H1 (cell line): ENCODE measurements around the gene TSPAN32. TPM values are rescaled to one million over a fixed set of nuclear protein-coding genes. Genes with fewer than 3 reads are reported as not detected.

Experiments used
- CTCF ChIA-PET: fragments of 300-600 bp; sonication (Branson Sonifier 250); formaldehyde crosslinking; loops from one replicate; lab custom pipeline; 2021; ENCODE audit not compliant: partially characterized antibody; lab: Charles Lee
- POLR2A ChIA-PET: fragments of 300-600 bp; sonication (Branson Sonifier 250); formaldehyde crosslinking; loops from one replicate; lab custom pipeline; 2021; ENCODE audit warnings: inconsistent platforms; ENCODE audit not compliant: partially characterized antibody; lab: Charles Lee
- DNase-seq, 2 experiments: peaks; one replicate each; pipeline versions ENCODE4 v3.0.0 to v3.0.0-alpha.2; 2010 to 2022; ENCODE audit warnings: low spot score in 2 of 2, low read depth in 1 of 2, mixed read lengths in 1 of 2
- FAIRE-seq: peaks from 2 replicates; lab custom pipeline; 2011; peaks lifted over from hg19 to GRCh38; lab: Jason Lieb, UNC
- H2AFZ ChIP-seq: 2 replicates; pipeline ENCODE4 v1.8.1; 2012; ENCODE audit warnings: low read length, inconsistent platforms
- H2AK5ac ChIP-seq: 2 replicates; pipeline ENCODE4 v1.6.1; 2013; ENCODE audit warnings: low read depth, low read length
- H2BK120ac ChIP-seq: replicated peaks from 2 replicates; pipeline ENCODE3; 2013; ENCODE audit warnings: low read depth, low read length, inconsistent platforms
- H2BK12ac ChIP-seq: 2 replicates; pipeline ENCODE4 v1.6.1; 2013; ENCODE audit warnings: low read depth, low read length
- H2BK15ac ChIP-seq: 2 replicates; pipeline ENCODE4 v1.6.1; 2013; ENCODE audit warnings: low read length
- H2BK20ac ChIP-seq: 2 replicates; pipeline ENCODE4 v1.6.1; 2013; ENCODE audit warnings: low read length
- H2BK5ac ChIP-seq: 2 replicates; pipeline ENCODE4 v1.6.1; 2013; ENCODE audit warnings: low read depth, low read length
- H3K14ac ChIP-seq: 2 replicates; pipeline ENCODE4 v1.6.1; 2013; ENCODE audit warnings: inconsistent platforms; ENCODE audit not compliant: insufficient read length
- H3K18ac ChIP-seq: 2 replicates; pipeline ENCODE4 v1.6.1; 2013; ENCODE audit warnings: low read length; ENCODE audit errors: extremely low read depth
- H3K23ac ChIP-seq: 2 replicates; pipeline ENCODE4 v1.6.1; 2013; ENCODE audit warnings: inconsistent platforms; ENCODE audit not compliant: insufficient read length
- H3K23me2 ChIP-seq: 2 replicates; pipeline ENCODE4 v1.6.1; 2013; ENCODE audit warnings: low read depth, low read length
- H3K27ac ChIP-seq: 2 replicates; pipeline ENCODE4 v1.6.1; 2011; ENCODE audit warnings: low read depth, low read length, inconsistent platforms
- H3K27me3 ChIP-seq, 4 experiments: replicated peaks in 1 of 4; 1 replicate in 1 of 4; 2 replicates in 3 of 4; pipeline versions ENCODE4 v1.6.1 to v1.8.1; 2011 to 2013; ENCODE audit warnings: low read length in 3 of 4, mild to moderate bottlenecking in 3 of 4, inconsistent platforms in 2 of 4, mixed read lengths in 2 of 4, moderate library complexity in 1 of 4; ENCODE audit not compliant: control insufficient read depth in 3 of 4, insufficient read depth in 3 of 4; ENCODE audit errors: extremely low read depth in 1 of 4
- H3K36me3 ChIP-seq, 4 experiments: 2 replicates each; pipeline versions ENCODE4 v1.6.1 to v1.8.1; 2011 to 2013; ENCODE audit warnings: mild to moderate bottlenecking in 4 of 4, low read length in 3 of 4, moderate library complexity in 2 of 4, control low read depth in 1 of 4, inconsistent platforms in 1 of 4; ENCODE audit not compliant: insufficient read depth in 4 of 4, control insufficient read depth in 2 of 4
- H3K4ac ChIP-seq: replicated peaks from 2 replicates; pipeline ENCODE3; 2013; ENCODE audit warnings: low read length, low read depth, mixed read lengths, inconsistent platforms; ENCODE audit not compliant: insufficient read length
- H3K4me1 ChIP-seq, 4 experiments: replicated peaks in 1 of 4; 1 replicate in 1 of 4; 2 replicates in 3 of 4; pipeline versions ENCODE4 v1.6.1 to v1.8.1; 2011 to 2013; ENCODE audit warnings: low read length in 3 of 4, inconsistent platforms in 2 of 4, mixed read lengths in 1 of 4; ENCODE audit not compliant: insufficient read depth in 4 of 4, control insufficient read depth in 3 of 4
- H3K4me2 ChIP-seq, 2 experiments: 2 replicates each; pipeline versions ENCODE4 v1.6.1 to v1.8.1; 2011 to 2013; ENCODE audit warnings: low read depth in 2 of 2, low read length in 2 of 2, control low read depth in 1 of 2, inconsistent platforms in 1 of 2, mild to moderate bottlenecking in 1 of 2; ENCODE audit not compliant: insufficient read depth in 1 of 2
- H3K4me3 ChIP-seq, 4 experiments: fragments of 200-600, 300-600 bp in 1 of 4; sonication (generic), shearing (Covaris generic), sonication (Bioruptor Twin) in 1 of 4; 2 replicates each; pipeline versions ENCODE4 v1.5.1 to v1.8.1; 2011 to 2016; ENCODE audit warnings: low read length in 4 of 4, low read depth in 3 of 4, control low read depth in 2 of 4, inconsistent platforms in 2 of 4, mild to moderate bottlenecking in 2 of 4, mixed read lengths in 1 of 4, moderate library complexity in 1 of 4; ENCODE audit not compliant: insufficient read depth in 2 of 4; ENCODE audit errors: extremely low read depth in 1 of 4
- H3K56ac ChIP-seq: replicated peaks from 2 replicates; pipeline ENCODE3; 2013; ENCODE audit warnings: low read depth, mild to moderate bottlenecking, mixed read lengths, low read length, inconsistent platforms; ENCODE audit not compliant: insufficient read length
- H3K79me1 ChIP-seq: 2 replicates; pipeline ENCODE4 v1.6.1; 2013; ENCODE audit warnings: low read depth, low read length, control low read depth
- H3K79me2 ChIP-seq, 2 experiments: 2 replicates each; pipeline versions ENCODE4 v1.6.1 to v1.8.1; 2012 to 2013; ENCODE audit warnings: low read length in 2 of 2, mild to moderate bottlenecking in 2 of 2, inconsistent platforms in 1 of 2; ENCODE audit not compliant: insufficient read depth in 2 of 2, control insufficient read depth in 1 of 2
- H3K9ac ChIP-seq, 4 experiments: replicated peaks in 1 of 4; 1 replicate in 1 of 4; 2 replicates in 3 of 4; pipeline versions ENCODE4 v1.6.1 to v1.8.1; 2011 to 2013; ENCODE audit warnings: low read depth in 3 of 4, low read length in 3 of 4, control low read depth in 2 of 4, mild to moderate bottlenecking in 2 of 4, moderate library complexity in 2 of 4, inconsistent platforms in 1 of 4; ENCODE audit errors: extremely low read depth in 1 of 4
- H3K9me3 ChIP-seq, 2 experiments: 2 replicates each; pipeline versions ENCODE4 v1.6.1 to v1.8.1; 2012 to 2013; ENCODE audit warnings: mild to moderate bottlenecking in 2 of 2, moderate library complexity in 2 of 2, control low read depth in 1 of 2, inconsistent platforms in 1 of 2, low read depth in 1 of 2, low read length in 1 of 2, mixed read lengths in 1 of 2; ENCODE audit not compliant: insufficient read depth in 2 of 2
- H4K20me1 ChIP-seq, 2 experiments: replicated peaks in 1 of 2; 2 replicates each; pipeline versions ENCODE3 to v1.8.1; 2011 to 2013; ENCODE audit warnings: inconsistent platforms in 2 of 2, low read length in 2 of 2, mild to moderate bottlenecking in 1 of 2; ENCODE audit not compliant: insufficient read depth in 2 of 2, control insufficient read depth in 1 of 2
- H4K5ac ChIP-seq: 2 replicates; pipeline ENCODE4 v1.6.1; 2013; ENCODE audit warnings: low read length, low read depth, mixed read lengths, inconsistent platforms; ENCODE audit not compliant: insufficient read length
- H4K8ac ChIP-seq: 2 replicates; pipeline ENCODE4 v1.8.0; 2013; ENCODE audit warnings: mild to moderate bottlenecking, moderate library complexity, low read length, inconsistent platforms; ENCODE audit not compliant: insufficient read depth; ENCODE audit errors: extremely low read depth
- H4K91ac ChIP-seq: replicated peaks from 2 replicates; pipeline ENCODE3; 2013; ENCODE audit warnings: low read length, mixed read lengths, inconsistent platforms; ENCODE audit not compliant: insufficient read length
- ASH2L ChIP-seq: fragments of 200-600, 300-600 bp; sonication (generic); IDR thresholded peaks from one replicate; pipeline ENCODE4 v1.7.1; 2017; ENCODE audit warnings: low read length
- BACH1 ChIP-seq: IDR thresholded peaks from 2 replicates; pipeline ENCODE4 v1.6.1; 2012; ENCODE audit warnings: low read length, improper control_type of control experiment
- EZH2 ChIP-seq: fragments of 200-600 bp; sonication (generic); IDR thresholded peaks from 2 replicates; pipeline ENCODE4 v1.7.1; 2012; ENCODE audit warnings: low read depth, mild to moderate bottlenecking, moderate library complexity, low read length, inconsistent platforms; ENCODE audit not compliant: severe bottlenecking
- NANOG ChIP-seq: IDR thresholded peaks from 2 replicates; pipeline ENCODE4 v1.6.1; 2011; ENCODE audit warnings: low read length, low read depth, mild to moderate bottlenecking, inconsistent platforms; ENCODE audit not compliant: insufficient read depth, poor library complexity, severe bottlenecking
- NRF1 ChIP-seq: IDR thresholded peaks from 2 replicates; pipeline ENCODE4 v1.6.1; 2011; ENCODE audit warnings: mild to moderate bottlenecking, low read depth, low read length, improper control_type of control experiment
- RXRA ChIP-seq: IDR thresholded peaks from 2 replicates; pipeline ENCODE4 v1.6.1; 2011; ENCODE audit warnings: low read depth, mild to moderate bottlenecking, low read length, moderate library complexity; ENCODE audit not compliant: insufficient read depth
- SP1 ChIP-seq: IDR thresholded peaks from 2 replicates; pipeline ENCODE4 v1.6.1; 2011; ENCODE audit warnings: low read depth, low read length
- SP2 ChIP-seq: IDR thresholded peaks from 2 replicates; pipeline ENCODE4 v1.6.1; 2012; ENCODE audit warnings: mild to moderate bottlenecking, low read length, inconsistent platforms
- SP4 ChIP-seq: IDR thresholded peaks from 2 replicates; pipeline ENCODE4 v1.6.1; 2012; ENCODE audit warnings: low read length, inconsistent platforms
- WGBS, 2 experiments: shearing (Covaris generic) in 1 of 2; methylation state at CpG; one replicate each; pipeline versions ENCODE4 v1.1.6 to v1.1.7; 2013 to 2015; ENCODE audit warnings: low lambda C conversion rate in 2 of 2, mixed read lengths in 2 of 2, inconsistent platforms in 1 of 2, low coverage in 1 of 2, missing lambda C conversion rate in 1 of 2; ENCODE audit not compliant: insufficient replicate concordance in 2 of 2, insufficient coverage in 1 of 2, insufficient read length in 1 of 2; ENCODE audit errors: extremely low coverage in 1 of 2, missing lambda C conversion rate in 1 of 2; 5-methylcytosine and 5-hydroxymethylcytosine counted together
- polyA plus RNA-seq, 7 experiments: library from polyadenylated mRNA; depleted of rRNA in 3 of 7; stranded (reverse) in 5 of 7; unstranded in 2 of 7; fragments of >200 nt in 5 of 7; fragments of 200-250 nt in 2 of 7; gene quantifications; 1 replicate in 5 of 7; 2 replicates in 1 of 7; 4 replicates in 1 of 7; pipeline versions ENCODE4 v1.2.1 to v1.2.3, GENCODE V29; 2011 to 2013; ENCODE audit warnings: missing spikeins in 2 of 7, mixed read lengths in 2 of 7
- total RNA-seq: library from RNA; stranded (reverse); fragmentation: NEBNext Ultra II Directional; extraction: Animal tissue kit (Norgen Biotek cat#: 25700); gene quantifications from 2 replicates; pipeline ENCODE4 v1.2.1, GENCODE V29; 2021

The TSPAN32 gene
- total and polyA plus RNA-seq, 2 of the 8 experiments (the other 6 are each of a cell fraction or from before 2014, with no cell fraction given) = not detected

DNA sequence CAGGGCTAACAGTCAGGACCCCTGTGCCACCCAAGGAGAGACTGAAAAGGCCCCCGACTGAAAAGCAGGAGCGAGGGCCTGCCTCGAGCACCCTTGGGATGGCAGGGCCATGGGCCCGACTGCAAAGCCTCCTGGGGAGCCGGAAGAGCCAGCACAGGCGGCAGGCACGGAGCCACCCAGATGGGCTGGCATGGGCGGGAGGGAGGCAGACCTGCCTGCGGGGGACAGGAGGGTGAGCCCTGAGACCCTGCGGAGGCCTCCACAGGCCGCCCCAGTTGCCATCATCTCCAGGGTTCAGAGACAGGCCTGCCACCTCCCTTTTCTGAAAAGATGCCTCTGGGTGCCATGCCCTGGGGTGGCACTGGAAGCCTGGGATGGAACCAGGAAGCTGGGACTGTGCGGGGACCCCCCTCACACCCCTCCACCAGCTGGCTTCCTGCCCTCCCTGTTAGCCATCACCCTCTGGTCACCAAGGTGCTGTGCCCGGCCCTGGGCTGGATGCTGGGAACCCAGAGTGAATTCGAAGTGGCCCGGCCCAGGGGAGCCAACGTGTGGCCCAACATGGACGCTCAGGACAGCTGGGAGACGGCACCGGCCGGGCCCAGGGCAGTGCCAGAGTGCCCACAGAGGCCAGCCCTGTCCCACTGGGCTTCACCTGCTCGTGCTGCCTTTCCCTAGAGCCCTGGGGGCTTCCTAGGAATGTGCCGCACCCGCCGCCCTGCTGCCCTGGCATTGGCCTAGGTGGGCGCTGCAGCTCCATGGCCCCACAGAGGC, 13.8 kb downstream of the TSPAN32 start:
- Histone ChIP-seq H3K4me3 (no peak overlapping the region), H3K36me3 (no peaks in the 10 kb centered on the region)
- POLR2A ChIA-PET = no interaction called here

More for the DNA sequence above, 13.8 kb downstream of the TSPAN32 start:
- no peak overlapping the region for H3K56ac ChIP-seq
- H2AK5ac ChIP-seq = no peak overlapping the region
- H2BK12ac ChIP-seq = no peak overlapping the region
- H3K27ac ChIP-seq = no peak overlapping the region
- no peak for TF ChIP-seq EZH2
- no peak for TF ChIP-seq SP4
- TF ChIP-seq ASH2L = no peak
- no peak for TF ChIP-seq SP1
- TF ChIP-seq RXRA = no peak
- TF ChIP-seq SP2 = no peak
- no peak for TF ChIP-seq BACH1
- TF ChIP-seq NANOG = no peak
- no peak for TF ChIP-seq NRF1
- no peak overlapping the region for H4K8ac ChIP-seq
- no peak overlapping the region for H2BK15ac ChIP-seq
- no peak overlapping the region for H2BK20ac ChIP-seq
- no peak overlapping the region for H4K5ac ChIP-seq
- H3K4ac ChIP-seq = no peak overlapping the region
- H4K20me1 ChIP-seq = peaks cover 0 to 2% of the 10 kb centered on the region in 2 experiments
- H3K79me2 ChIP-seq = no peaks in the 10 kb centered on the region
- no peak overlapping the region for H3K23ac ChIP-seq
- H2BK5ac ChIP-seq = no peak overlapping the region
- no peak overlapping the region for H2BK120ac ChIP-seq
- no peaks in the 10 kb centered on the region for H3K4me1 ChIP-seq
- no peak overlapping the region for H3K4me2 ChIP-seq
- DNase-seq = no peak
- peaks cover 0 to 2% (median 0%) of the 10 kb centered on the region in 4 experiments; a peak in 1 of 7 replicates for H3K27me3 ChIP-seq
- H3K9ac ChIP-seq = no peak overlapping the region
- no peaks in the 10 kb centered on the region for H3K23me2 ChIP-seq
- H3K18ac ChIP-seq = no peak overlapping the region
- no peak for FAIRE-seq
- no peak overlapping the region for H4K91ac ChIP-seq
- CTCF ChIA-PET = interaction anchor here (0.8 to 3.8 kb wide), 10 partner anchors 10 to 525 kb away, joined by 3 to 34 read pairs (median 3); no protein-coding TSS in a partner anchor
- H3K79me1 ChIP-seq = no peaks in the 10 kb centered on the region
- H3K9me3 ChIP-seq = no peaks in the 10 kb centered on the region
- H2AFZ ChIP-seq = no peak overlapping the region
- H3K14ac ChIP-seq = no peak overlapping the region
- 89% methylated on average over 23 of the region's 25 CpGs; no CpG with 5 or more reads in 1 of the 2 experiments for WGBS, 2 experiments
